ENCODE measurements around the gene KRT7.

KRT7 gene

GRCh38 chr12:52212701-52213563 lies 20.1 kb upstream of the KRT7 start:
- no peak for DNase-seq

GRCh38 chr12:52213564-52214420 lies 19.3 kb upstream of the KRT7 start:
- DNase-seq: peak; percentile 27 to 74

GRCh38 chr12:52214421-52214802 lies 18.6 kb upstream of the KRT7 start:
- DNase-seq: no peak

GRCh38 chr12:52215587-52216031 lies 17.4 kb upstream of the KRT7 start:
- DNase-seq: no peak

- no peak for DNase-seq
Measured at GRCh38 chr12:52216100-52216499, 16.9 kb upstream of the KRT7 start.

- peak; percentile 20 to 35 for DNase-seq
Measured at GRCh38 chr12:52216807-52217206, 16.2 kb upstream of the KRT7 start.

- peak in 1 of 2 experiments; percentile 16 for DNase-seq
Measured at GRCh38 chr12:52217223-52217622, 15.8 kb upstream of the KRT7 start.

- DNase-seq: no peak
Measured at GRCh38 chr12:52218001-52218400, 15.0 kb upstream of the KRT7 start.

- no peak for DNase-seq
Measured at GRCh38 chr12:52220477-52220876, 12.6 kb upstream of the KRT7 start.

- DNase-seq: no peak
Measured at GRCh38 chr12:52221070-52221781, 11.8 kb upstream of the KRT7 start.

- peak in 1 of 2 experiments; percentile 45 for DNase-seq
Measured at GRCh38 chr12:52221912-52222457, 11.1 kb upstream of the KRT7 start.

GRCh38 chr12:52222692-52223091 lies 10.4 kb upstream of the KRT7 start:
- DNase-seq: no peak

GRCh38 chr12:52223406-52224039 lies 9.5 kb upstream of the KRT7 start:
- DNase-seq: no peak

GRCh38 chr12:52224151-52224550 lies 8.9 kb upstream of the KRT7 start:
- DNase-seq: no peak

- no peak for DNase-seq
Measured at GRCh38 chr12:52225752-52226151, 7.3 kb upstream of the KRT7 start.

- no peak for DNase-seq
Measured at GRCh38 chr12:52226446-52226845, 6.6 kb upstream of the KRT7 start.

- no peak for DNase-seq
Measured at GRCh38 chr12:52227606-52228166, 5.4 kb upstream of the KRT7 start.

- no peak for DNase-seq
Measured at GRCh38 chr12:52228366-52228765, 4.7 kb upstream of the KRT7 start.

GRCh38 chr12:52228931-52229330 lies 4.1 kb upstream of the KRT7 start:
- no peak for DNase-seq

- DNase-seq: no peak
Measured at GRCh38 chr12:52229836-52230343, 3.2 kb upstream of the KRT7 start.

GRCh38 chr12:52230364-52231281 lies 2.4 kb upstream of the KRT7 start:
- no peak for DNase-seq
